BLaER1 treated with 17β-estradiol and CSF1 and Interleukin-3, amounts not matched to agents 10 nM and 100 nM (cell line): ENCODE measurements around the gene STPG2.

Experiments
- H3K27ac ChIP-seq, 11 experiments: shearing (Covaris generic); formaldehyde crosslinking; 2 replicates each; pipeline ENCODE4 v1.8.1; 2022
- H3K27me3 ChIP-seq, 11 experiments: shearing (Covaris generic); formaldehyde crosslinking; 2 replicates each; pipeline ENCODE4 v1.8.1; 2022
- H3K36me3 ChIP-seq, 11 experiments: shearing (Covaris generic); formaldehyde crosslinking; 2 replicates each; pipeline ENCODE4 v1.8.1; 2022
- H3K4me1 ChIP-seq, 10 experiments: shearing (Covaris generic); formaldehyde crosslinking; 2 replicates each; pipeline ENCODE4 v1.8.1; 2022
- H3K4me2 ChIP-seq, 11 experiments: shearing (Covaris generic); formaldehyde crosslinking; 2 replicates each; pipeline ENCODE4 v1.8.1; 2022
- H3K4me3 ChIP-seq, 10 experiments: shearing (Covaris generic); formaldehyde crosslinking; 2 replicates each; pipeline ENCODE4 v1.8.1; 2022
- H3K9ac ChIP-seq, 11 experiments: shearing (Covaris generic); formaldehyde crosslinking; 2 replicates each; pipeline ENCODE4 v1.8.1; 2022
- H3K9me3 ChIP-seq, 11 experiments: shearing (Covaris generic); formaldehyde crosslinking; replicated peaks in 1 of 11; 2 replicates each; pipeline ENCODE4 v1.8.1; 2022
- H4K20me1 ChIP-seq, 11 experiments: shearing (Covaris generic); formaldehyde crosslinking; 2 replicates each; pipeline ENCODE4 v1.8.1; 2022
- Cebpa-rat ChIP-seq, 11 experiments: shearing (Covaris generic); IDR thresholded peaks; 2 replicates each; pipeline ENCODE4 v1.8.1; 2022

STPG2 gene

GRCh38 chr4:97548943-97549583, 594.2 kb downstream of the STPG2 start:
- Histone ChIP-seq H3K4me3 (no peak overlapping the region), H3K9ac (no peak overlapping the region), H3K27ac (no peak overlapping the region), H3K4me1 (peaks cover 0 to 12% (median 6%) of the 10 kb centered on the region in 10 experiments; a peak in 11 of 20 replicates), H3K36me3 (no peaks in the 10 kb centered on the region), H3K27me3 (no peaks in the 10 kb centered on the region), H4K20me1 (no peaks in the 10 kb centered on the region), H3K4me2 (no peak overlapping the region), H3K9me3 (peaks cover 0 to 7% (median 5%) of the 10 kb centered on the region in 11 experiments; a peak in 9 of 22 replicates)
- no peak for TF ChIP-seq Cebpa-rat (IDR thresholded peaks at IDR 0.05)

GRCh38 chr4:97548186-97548585, 595.1 kb downstream of the STPG2 start:
- no peak for TF ChIP-seq Cebpa-rat (IDR thresholded peaks at IDR 0.05)
- Histone ChIP-seq H3K27ac (no peak overlapping the region), H3K36me3 (no peaks in the 10 kb centered on the region), H4K20me1 (no peaks in the 10 kb centered on the region), H3K4me3 (no peak overlapping the region), H3K4me1 (peaks cover 0 to 12% (median 6%) of the 10 kb centered on the region in 10 experiments; a peak in 11 of 20 replicates), H3K27me3 (no peaks in the 10 kb centered on the region), H3K4me2 (no peak overlapping the region), H3K9me3 (peaks cover 0 to 7% (median 5%) of the 10 kb centered on the region in 11 experiments; a peak in 9 of 22 replicates), H3K9ac (no peak overlapping the region)

GRCh38 chr4:97531351-97531750, 611.9 kb downstream of the STPG2 start:
- no peaks in the 10 kb centered on the region for H3K36me3 ChIP-seq
- TF ChIP-seq Cebpa-rat (IDR thresholded peaks at IDR 0.05): no peak
- no peaks in the 10 kb centered on the region for H3K27me3 ChIP-seq
- H3K4me3 ChIP-seq: no peak overlapping the region
- no peak overlapping the region for H3K9ac ChIP-seq
- peaks cover 0 to 7% (median 0%) of the 10 kb centered on the region in 11 experiments; a peak in 1 of 22 replicates for H3K9me3 ChIP-seq
- no peaks in the 10 kb centered on the region for H3K4me1 ChIP-seq
- H3K27ac ChIP-seq: no peak overlapping the region
- no peak overlapping the region for H3K4me2 ChIP-seq
- no peaks in the 10 kb centered on the region for H4K20me1 ChIP-seq

DNA sequence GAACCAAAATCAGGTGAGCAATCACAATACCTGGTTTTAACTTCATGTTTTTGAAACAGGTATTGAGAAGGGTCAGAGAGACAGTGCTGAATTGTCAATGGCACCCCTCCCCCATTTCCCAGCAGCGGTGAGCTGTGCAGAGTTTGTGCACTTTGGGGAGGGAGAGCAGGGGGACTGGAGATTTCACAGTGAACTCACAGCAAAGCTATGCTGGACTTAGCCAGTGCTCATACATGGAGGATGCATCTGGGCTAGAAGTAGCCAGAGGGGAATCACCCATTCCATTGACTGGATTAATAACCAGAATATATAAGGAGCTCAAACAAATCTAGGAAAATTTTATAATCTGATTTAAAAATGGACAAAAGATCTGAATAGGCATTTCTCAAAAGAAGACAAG, 612.6 kb downstream of the STPG2 start:
- TF ChIP-seq Cebpa-rat (IDR thresholded peaks at IDR 0.05): no peak
- H3K9ac ChIP-seq: no peak overlapping the region

DNA sequence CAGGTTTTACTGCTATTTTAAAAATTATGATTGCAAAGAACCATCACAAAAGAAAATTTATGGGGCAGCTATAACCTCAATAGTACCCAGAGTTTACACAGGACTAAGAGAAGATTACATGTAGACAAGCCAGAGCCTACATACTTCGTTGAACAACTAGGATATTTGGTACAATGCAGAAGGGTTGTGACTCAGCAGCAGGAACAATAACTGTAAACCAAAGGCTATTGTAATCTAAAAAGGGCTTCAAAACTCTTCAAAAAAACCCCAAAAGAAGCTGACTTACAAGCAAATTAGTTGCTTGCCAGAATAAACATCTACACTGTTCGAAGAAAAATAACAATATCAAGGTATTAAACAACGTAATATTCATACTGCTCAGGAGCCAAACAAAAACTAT, 618.0 kb downstream of the STPG2 start:
- Histone ChIP-seq H3K27me3 (no peaks in the 10 kb centered on the region), H4K20me1 (no peaks in the 10 kb centered on the region), H3K9me3 (peaks cover 0 to 7% (median 0%) of the 10 kb centered on the region in 11 experiments; a peak in 1 of 22 replicates), H3K4me1 (no peaks in the 10 kb centered on the region), H3K9ac (no peak overlapping the region), H3K4me3 (no peak overlapping the region), H3K36me3 (no peaks in the 10 kb centered on the region), H3K4me2 (no peak overlapping the region), H3K27ac (no peak overlapping the region)
- no peak for TF ChIP-seq Cebpa-rat (IDR thresholded peaks at IDR 0.05)

More for the DNA sequence above, 612.6 kb downstream of the STPG2 start:
- H3K4me2 ChIP-seq: no peak overlapping the region
- no peaks in the 10 kb centered on the region for H4K20me1 ChIP-seq
- H3K36me3 ChIP-seq: no peaks in the 10 kb centered on the region
- peaks cover 0 to 7% (median 0%) of the 10 kb centered on the region in 11 experiments; a peak in 1 of 22 replicates for H3K9me3 ChIP-seq
- H3K4me3 ChIP-seq: no peak overlapping the region
- H3K27ac ChIP-seq: no peak overlapping the region
- no peaks in the 10 kb centered on the region for H3K4me1 ChIP-seq
- no peaks in the 10 kb centered on the region for H3K27me3 ChIP-seq

DNA sequence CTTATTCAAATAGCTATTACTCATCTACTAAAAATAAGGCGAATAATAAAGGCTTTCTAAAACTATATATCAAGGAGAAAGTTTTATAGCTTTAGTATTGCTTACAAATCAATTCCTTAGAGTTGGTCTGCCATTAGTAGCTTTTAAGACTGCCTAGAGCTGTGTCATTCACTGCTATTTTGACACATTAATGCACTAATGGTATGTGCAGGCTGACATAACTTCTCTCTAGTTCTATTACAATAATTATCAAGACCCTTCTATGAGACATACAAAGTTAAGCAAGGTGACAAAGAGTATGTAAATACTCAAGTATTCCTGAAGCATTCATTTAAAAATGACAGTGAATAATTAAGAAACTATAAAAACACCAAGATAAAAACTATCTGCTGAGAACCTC, 625.3 kb downstream of the STPG2 start:
- H3K4me3 ChIP-seq: no peak overlapping the region
- H3K27ac ChIP-seq: no peak overlapping the region
- H3K9me3 ChIP-seq: no peaks in the 10 kb centered on the region
- H3K4me1 ChIP-seq: no peaks in the 10 kb centered on the region
- no peak for TF ChIP-seq Cebpa-rat (IDR thresholded peaks at IDR 0.05)
- no peaks in the 10 kb centered on the region for H3K27me3 ChIP-seq
- no peak overlapping the region for H3K9ac ChIP-seq
- no peaks in the 10 kb centered on the region for H4K20me1 ChIP-seq
- no peaks in the 10 kb centered on the region for H3K36me3 ChIP-seq
- no peak overlapping the region for H3K4me2 ChIP-seq

GRCh38 chr4:97513917-97514316, 629.4 kb downstream of the STPG2 start:
- Histone ChIP-seq H3K27me3 (no peaks in the 10 kb centered on the region), H3K4me1 (no peaks in the 10 kb centered on the region), H3K4me3 (no peak overlapping the region), H3K36me3 (no peaks in the 10 kb centered on the region), H3K4me2 (no peak overlapping the region), H4K20me1 (no peaks in the 10 kb centered on the region), H3K9ac (no peak overlapping the region), H3K27ac (no peak overlapping the region), H3K9me3 (no peaks in the 10 kb centered on the region)
- no peak for TF ChIP-seq Cebpa-rat (IDR thresholded peaks at IDR 0.05)
